Calu3 (cell line): ENCODE measurements around the gene CCDC124. TPM values are rescaled to one million over a fixed set of nuclear protein-coding genes. Genes with fewer than 3 reads are reported as not detected.
A peak's percentile ranks its signal among the peaks of the same experiment; 100 is the strongest.

Experiments used
- BruUV-seq: library from RNA; stranded (reverse); fragments of 400-500 nt; replicated peaks from 2 replicates; lab custom pipeline; 2021; lab: Mats Ljungman, UMichigan
- CTCF ChIA-PET: fragments of 300-600 bp; sonication (Branson Sonifier 250); formaldehyde crosslinking; loops from one replicate; lab custom pipeline; 2022; ENCODE audit warnings: antibody characterized with exemption; lab: Charles Lee
- DNase-seq: peaks from one replicate; pipeline ENCODE4 v3.0.0; 2022
- H3K27ac Mint-ChIP-seq: one replicate; pipeline ENCODE4 v1.8.0; 2022; ENCODE audit warnings: mixed read lengths; ENCODE audit not compliant: unreplicated experiment
- H3K27me3 Mint-ChIP-seq: one replicate; pipeline ENCODE4 v1.8.0; 2022; ENCODE audit warnings: mixed read lengths; ENCODE audit not compliant: unreplicated experiment
- H3K36me3 Mint-ChIP-seq: one replicate; pipeline ENCODE4 v1.8.0; 2022; ENCODE audit warnings: mild to moderate bottlenecking, moderate library complexity, mixed read lengths; ENCODE audit not compliant: insufficient read depth, unreplicated experiment
- H3K4me1 Mint-ChIP-seq: one replicate; pipeline ENCODE4 v1.8.0; 2022; ENCODE audit warnings: mild to moderate bottlenecking, low read depth, mixed read lengths; ENCODE audit not compliant: unreplicated experiment
- H3K4me3 Mint-ChIP-seq: one replicate; pipeline ENCODE4 v1.8.0; 2022; ENCODE audit warnings: mild to moderate bottlenecking, low read depth, moderate library complexity, mixed read lengths; ENCODE audit not compliant: unreplicated experiment
- H3K9me3 Mint-ChIP-seq: one replicate; pipeline ENCODE4 v1.8.0; 2022; ENCODE audit warnings: low read depth, mixed read lengths; ENCODE audit not compliant: unreplicated experiment
- CTCF ChIP-seq: fragments of 200-600 bp; IDR thresholded peaks from one replicate; pipeline ENCODE4 v1.8.0; 2022; ENCODE audit warnings: antibody characterized with exemption; ENCODE audit not compliant: unreplicated experiment
- intact Hi-C: fragments of 100-400 bp; cut with micrococcal nuclease; formaldehyde crosslinking; loops from one replicate; pipeline ENCODE4 v1.10.0; 2022; ENCODE audit not compliant: unreplicated experiment
- total RNA-seq: library from RNA; stranded (reverse); gene quantifications from 2 replicates; pipeline ENCODE4 v1.2.3, GENCODE V29; 2022

The CCDC124 gene
- total RNA-seq, 1 experiment from 2014 or later = 51.1 TPM

GRCh38 chr19:17931532-17932191 lies 1.2 kb upstream of the CCDC124 start:
- CTCF ChIA-PET = interaction anchor here (0.6 to 3.3 kb wide), 5 partner anchors 61 to 1920 kb away, joined by 3 to 87 read pairs (median 6); partner anchors contain the start of genes RPL18A and SLC5A5

GRCh38 chr19:17933414-17934129 lies 757 bp downstream of the CCDC124 start:
- no peaks in the 10 kb centered on the region for H3K27me3 Mint-ChIP-seq
- TSS peak; percentile 70 for BruUV-seq
- H3K4me1 Mint-ChIP-seq = peaks cover 8% of the 10 kb centered on the region
- no peaks in the 10 kb centered on the region for H3K9me3 Mint-ChIP-seq
- no peak for DNase-seq
- CTCF ChIA-PET = interaction anchor here (0.5 to 3.3 kb wide), 8 partner anchors 58 to 81 kb away, joined by 3 to 87 read pairs (median 4); partner anchors contain the start of genes RPL18A and SLC5A5
- intact Hi-C loops = loop anchor here (2.0 kb wide), 1 partner anchor 63 kb away; the partner anchor contains the start of gene SLC5A5
- TF ChIP-seq CTCF = no peak
- H3K36me3 Mint-ChIP-seq = peaks cover 17% of the 10 kb centered on the region
- peak overlapping the region; percentile 93 for H3K4me3 Mint-ChIP-seq
- H3K27ac Mint-ChIP-seq = peak overlapping the region; percentile 97

More at GRCh38 chr19:17931532-17932191, 1.2 kb upstream of the CCDC124 start:
- H3K36me3 Mint-ChIP-seq = peaks cover 17% of the 10 kb centered on the region
- intact Hi-C loops = loop anchor here (2.0 kb wide), 1 partner anchor 61 kb away; the partner anchor contains the start of gene SLC5A5
- TF ChIP-seq CTCF = no peak
- H3K4me1 Mint-ChIP-seq = peaks cover 8% of the 10 kb centered on the region
- peaks cover 2% of the 10 kb centered on the region for H3K9me3 Mint-ChIP-seq
- H3K27ac Mint-ChIP-seq = no peak overlapping the region
- H3K4me3 Mint-ChIP-seq = peak overlapping the region; percentile 93
- peaks cover 8% of the 10 kb centered on the region for H3K27me3 Mint-ChIP-seq
- no peak for DNase-seq
- no TSS peak for BruUV-seq

- Mint-ChIP-seq H3K4me1 (peaks cover 8% of the 10 kb centered on the region), H3K27ac (no peak overlapping the region), H3K9me3 (no peaks in the 10 kb centered on the region), H3K27me3 (no peaks in the 10 kb centered on the region), H3K4me3 (no peak overlapping the region), H3K36me3 (peaks cover 17% of the 10 kb centered on the region)
- TF ChIP-seq CTCF = no peak
- no TSS peak for BruUV-seq
- intact Hi-C loops = no loop called here
- DNase-seq = no peak
- CTCF ChIA-PET = interaction anchor here (0.6 to 0.7 kb wide), 2 partner anchors 17 to 224 kb away, joined by 3 to 6 read pairs; no protein-coding TSS in a partner anchor
Observed at GRCh38 chr19:17936379-17936778, 3.6 kb downstream of the CCDC124 start.

- no TSS peak for BruUV-seq
- no peak overlapping the region for H3K4me3 Mint-ChIP-seq
- no peak for DNase-seq
- intact Hi-C loops = no loop called here
- H3K4me1 Mint-ChIP-seq = peaks cover 8% of the 10 kb centered on the region
- H3K9me3 Mint-ChIP-seq = no peaks in the 10 kb centered on the region
- CTCF ChIA-PET = interaction anchor here (1.5 to 1.9 kb wide), 3 partner anchors 58 to 78 kb away, joined by 8 to 29 read pairs (median 14); partner anchors contain the start of gene RPL18A
- no peak for TF ChIP-seq CTCF
- H3K27me3 Mint-ChIP-seq = no peaks in the 10 kb centered on the region
- H3K27ac Mint-ChIP-seq = no peak overlapping the region
- H3K36me3 Mint-ChIP-seq = peaks cover 15% of the 10 kb centered on the region
Observed at GRCh38 chr19:17937371-17937900, 4.6 kb downstream of the CCDC124 start.
